SH-SY5Y (cell line): ENCODE measurements around the gene BTBD19.

Experiments
- GATA2 ChIP-seq: IDR thresholded peaks from 2 replicates; pipeline ENCODE4 v1.6.1; 2011; ENCODE audit warnings: mild to moderate bottlenecking, low read depth, low read length
- GATA3 ChIP-seq: IDR thresholded peaks from 2 replicates; pipeline ENCODE4 v1.6.1; 2011; ENCODE audit warnings: low read depth, mild to moderate bottlenecking, low read length, moderate library complexity

Gene BTBD19

DNA sequence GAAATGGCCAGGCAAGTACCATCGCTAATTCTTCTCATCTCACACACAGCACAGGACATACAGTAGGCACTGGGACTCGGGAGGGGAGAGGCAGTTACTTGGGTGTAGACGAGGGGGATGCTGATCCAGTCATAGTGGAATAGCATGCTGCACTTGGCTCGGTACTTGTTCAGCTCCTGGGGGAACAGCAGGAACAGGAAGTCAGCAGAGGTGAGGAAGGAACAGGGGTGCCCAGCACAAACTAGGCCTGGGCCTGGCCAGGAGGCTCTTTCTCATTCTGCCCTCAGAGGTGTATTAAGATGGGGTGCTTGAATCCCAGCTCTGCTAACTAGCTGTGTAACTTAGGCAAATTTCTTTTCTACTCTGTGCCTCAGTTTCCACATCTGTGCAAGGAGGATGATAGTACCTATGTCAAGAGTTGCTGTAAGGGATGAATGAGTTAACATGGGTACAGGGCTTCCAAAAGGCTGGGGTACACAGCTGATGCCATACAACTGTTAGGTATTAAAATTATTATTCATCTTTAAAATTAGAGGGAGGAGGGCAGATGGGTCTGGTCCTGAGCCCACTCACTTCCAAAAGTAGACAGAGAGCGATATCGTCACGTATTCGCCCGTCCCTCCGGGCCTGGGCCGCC, 22.7 kb upstream of the BTBD19 start:
- TF ChIP-seq GATA2 (no peak), GATA3 (no peak)

DNA sequence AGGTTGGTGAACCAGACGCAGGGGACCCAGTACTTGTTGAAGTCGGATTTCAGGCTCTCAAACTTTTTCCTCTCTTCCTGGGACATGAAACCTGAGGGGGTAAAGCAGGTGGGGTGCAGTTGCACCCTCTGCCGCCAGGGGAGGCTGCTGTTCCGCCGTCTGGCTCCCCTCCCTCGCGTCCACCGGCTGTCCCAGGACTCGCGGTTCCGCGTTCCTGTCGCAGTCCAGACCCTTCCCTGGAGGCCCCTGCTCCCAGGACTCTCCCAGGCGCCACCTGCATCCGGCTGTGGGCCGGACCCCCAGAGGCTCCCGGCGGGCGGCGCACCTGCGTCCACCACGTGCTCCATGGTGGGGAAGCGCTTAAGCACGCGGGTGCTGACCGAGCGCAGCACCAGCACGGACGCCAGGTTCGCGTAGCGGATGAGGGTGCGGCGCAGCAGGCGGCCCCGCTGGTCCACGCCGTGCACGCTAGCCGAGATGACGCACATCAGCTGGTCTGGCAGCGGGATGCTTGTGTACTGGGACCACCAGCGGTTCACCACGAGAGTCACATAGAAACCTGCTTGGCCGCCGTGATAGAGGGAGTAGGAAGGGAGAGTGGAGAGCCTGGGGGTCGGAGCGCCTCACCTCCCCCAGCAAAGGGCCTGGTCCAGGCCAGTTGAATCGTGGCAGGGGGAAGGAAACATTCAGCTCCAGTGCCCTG, 22.0 kb upstream of the BTBD19 start:
- TF ChIP-seq GATA3 (no peak), GATA2 (no peak)

DNA sequence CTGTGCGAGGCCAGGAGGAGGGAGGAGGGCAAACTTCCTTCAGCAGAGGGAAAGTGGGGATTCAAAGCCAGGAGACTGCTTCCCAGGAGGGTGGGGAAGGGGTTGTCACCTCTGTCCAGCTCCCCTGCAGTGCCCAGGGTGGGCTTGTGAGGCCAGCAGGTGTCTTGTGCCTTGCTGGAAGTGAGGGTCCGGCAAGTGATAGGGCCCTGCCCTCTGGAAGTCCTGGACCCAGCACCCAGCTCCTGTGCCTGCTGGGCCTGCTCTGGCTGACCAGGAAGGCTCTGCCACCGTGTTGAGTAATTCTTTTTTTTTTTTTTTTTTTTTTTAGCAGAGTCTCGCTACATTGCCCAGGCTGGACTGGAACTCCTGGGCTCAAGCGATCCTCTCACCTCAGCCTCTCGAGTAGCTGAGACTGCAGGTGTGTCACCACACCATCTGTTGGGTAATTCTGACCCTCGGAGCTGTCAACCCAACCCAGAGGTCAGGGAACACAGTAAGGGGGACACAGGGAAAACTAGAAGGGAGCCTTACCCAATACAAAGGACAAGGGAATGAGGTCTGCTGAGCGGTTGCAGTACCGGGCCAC, 21.4 kb upstream of the BTBD19 start:
- TF ChIP-seq GATA2 (no peak), GATA3 (no peak)

DNA sequence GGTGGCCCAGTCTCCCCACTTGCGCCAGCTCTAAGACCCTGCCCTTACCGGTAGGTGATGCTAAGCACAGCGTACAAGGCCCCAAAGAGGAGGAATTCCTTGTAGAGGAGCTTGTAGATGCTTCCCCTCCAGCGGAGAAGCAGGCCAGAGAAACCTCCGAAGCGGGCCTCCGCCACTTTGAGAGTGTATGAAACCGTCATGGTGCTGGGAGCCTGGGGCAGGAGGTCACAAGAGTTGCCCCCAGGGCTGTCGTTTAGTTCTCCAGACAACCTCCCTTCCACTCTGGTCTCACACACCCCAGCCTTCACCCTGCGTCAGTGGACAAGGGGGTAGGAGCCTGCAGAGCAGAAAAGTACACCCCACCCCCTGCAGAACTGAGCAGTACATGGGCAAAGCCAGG, 20.8 kb upstream of the BTBD19 start:
- TF ChIP-seq GATA2, result no peak
- TF ChIP-seq GATA3, result no peak

DNA sequence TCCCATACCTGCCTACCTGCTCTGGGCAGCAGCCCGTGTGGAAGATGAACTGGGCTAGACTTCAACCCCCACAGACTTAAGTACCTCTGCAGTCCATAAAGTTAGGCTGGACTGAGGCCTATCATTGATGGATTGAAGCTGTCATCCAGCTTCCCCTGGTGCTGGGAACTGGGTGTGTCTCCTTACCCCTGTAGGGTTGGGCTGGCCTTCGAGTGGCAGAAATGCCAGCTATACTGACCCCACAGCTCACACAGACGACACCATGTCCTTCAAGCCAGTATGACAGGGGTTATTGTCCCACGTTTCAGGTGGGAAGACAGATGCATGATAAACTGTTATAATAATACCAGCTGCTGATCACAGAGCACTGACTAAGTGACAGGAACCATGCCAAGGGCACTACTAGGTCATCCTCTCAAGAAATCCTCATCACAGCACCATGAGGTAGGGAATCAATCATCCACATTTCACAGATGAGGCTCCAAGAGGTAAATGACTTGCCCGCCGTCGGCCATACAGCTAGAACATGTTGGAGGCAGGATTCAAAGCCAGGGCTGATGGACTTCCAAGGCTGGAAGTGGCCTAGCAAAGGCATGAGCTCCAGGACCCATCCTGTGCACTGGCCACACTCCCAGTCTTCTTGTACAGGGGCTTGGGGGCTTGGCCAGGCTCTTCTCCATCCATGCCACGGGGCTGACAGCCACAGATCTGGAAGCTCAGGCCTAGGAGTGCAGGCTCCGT, 20.0 kb upstream of the BTBD19 start, which contains the start of gene BEST4:
TSS of gene BEST4 (minus strand) at position 51 of the 741 bp plus-strand sequence. CDS start 465 bp downstream, outside the sequence.
- TF ChIP-seq GATA3 (no peak), GATA2 (no peak)

DNA sequence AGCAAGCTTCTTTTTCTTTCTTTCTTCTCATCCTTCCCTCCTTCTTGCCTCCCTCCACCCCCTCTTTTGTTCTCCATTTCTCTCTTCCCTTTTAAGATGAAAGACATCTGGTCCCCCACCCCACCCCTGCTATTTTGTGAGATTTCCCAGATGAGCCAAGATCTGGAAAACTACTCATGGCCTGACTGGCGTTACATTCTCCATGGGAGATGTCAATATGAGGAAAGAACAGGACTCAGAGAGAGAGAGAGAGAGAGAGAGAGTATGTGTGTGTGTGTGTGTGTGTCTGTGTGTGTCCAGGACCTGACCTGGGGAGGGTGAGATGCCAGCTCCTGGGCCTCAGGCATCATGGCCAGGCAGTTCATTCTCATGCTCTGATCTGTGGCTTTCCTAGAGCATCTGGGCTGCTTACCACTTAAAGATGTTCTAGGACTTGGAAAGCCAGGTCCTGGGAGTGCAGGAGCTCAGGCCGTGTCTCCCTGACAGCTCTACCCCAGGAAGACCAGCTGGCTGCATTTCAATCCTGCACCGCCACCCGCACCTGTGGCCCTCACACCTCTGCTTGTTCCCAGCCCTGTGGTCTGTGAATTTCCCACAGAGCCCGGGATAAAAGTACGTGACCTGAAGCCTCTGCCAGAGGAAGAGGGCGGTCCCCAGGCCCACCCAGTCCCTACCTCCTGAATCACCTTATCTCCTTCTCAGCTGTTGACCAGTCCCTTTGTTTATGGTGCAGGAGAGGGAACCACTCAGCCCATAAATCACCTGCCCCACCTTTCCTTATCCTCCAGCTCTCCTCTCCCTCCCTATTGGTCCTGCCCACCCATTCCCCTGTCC, 17.1 kb upstream of the BTBD19 start:
- no peak for TF ChIP-seq GATA3
- TF ChIP-seq GATA2, result no peak

DNA sequence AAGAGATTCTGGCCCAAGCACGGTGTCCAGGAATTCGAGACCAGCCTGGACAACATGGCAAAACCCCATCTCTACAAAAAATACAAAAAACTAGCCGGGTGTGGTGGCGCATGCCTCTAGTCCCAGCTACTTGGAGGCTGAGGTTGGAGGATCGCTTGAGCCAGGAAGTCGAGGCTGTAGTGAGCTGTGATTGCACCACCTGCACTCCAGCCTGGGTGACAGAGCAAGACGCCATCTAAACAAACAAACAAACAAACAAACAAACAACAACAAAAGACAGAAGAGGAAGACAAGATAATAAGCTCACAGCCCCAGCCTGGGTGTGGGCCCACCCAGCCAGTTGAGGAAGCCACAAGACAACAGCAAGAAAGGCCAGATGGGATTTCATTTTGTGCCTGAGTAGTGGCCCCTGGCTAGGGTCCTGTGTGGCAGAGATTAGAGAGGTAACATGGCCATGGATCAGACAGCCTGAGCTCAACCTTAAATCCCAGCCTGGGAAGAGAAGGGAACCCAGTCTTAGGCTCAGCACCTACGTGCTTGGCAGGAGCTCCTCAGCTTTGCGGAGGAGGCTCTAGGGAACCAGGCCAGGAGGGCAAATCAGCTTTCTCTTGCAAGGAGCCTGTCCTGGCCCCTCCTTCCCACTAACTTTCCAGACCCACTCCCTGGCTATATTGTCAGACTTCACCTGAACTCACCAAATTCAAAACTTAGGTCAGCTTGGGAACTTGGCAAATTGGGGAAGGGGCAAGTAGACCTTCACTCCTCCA, 15.4 kb upstream of the BTBD19 start:
- TF ChIP-seq GATA3 (no peak), GATA2 (no peak)

DNA sequence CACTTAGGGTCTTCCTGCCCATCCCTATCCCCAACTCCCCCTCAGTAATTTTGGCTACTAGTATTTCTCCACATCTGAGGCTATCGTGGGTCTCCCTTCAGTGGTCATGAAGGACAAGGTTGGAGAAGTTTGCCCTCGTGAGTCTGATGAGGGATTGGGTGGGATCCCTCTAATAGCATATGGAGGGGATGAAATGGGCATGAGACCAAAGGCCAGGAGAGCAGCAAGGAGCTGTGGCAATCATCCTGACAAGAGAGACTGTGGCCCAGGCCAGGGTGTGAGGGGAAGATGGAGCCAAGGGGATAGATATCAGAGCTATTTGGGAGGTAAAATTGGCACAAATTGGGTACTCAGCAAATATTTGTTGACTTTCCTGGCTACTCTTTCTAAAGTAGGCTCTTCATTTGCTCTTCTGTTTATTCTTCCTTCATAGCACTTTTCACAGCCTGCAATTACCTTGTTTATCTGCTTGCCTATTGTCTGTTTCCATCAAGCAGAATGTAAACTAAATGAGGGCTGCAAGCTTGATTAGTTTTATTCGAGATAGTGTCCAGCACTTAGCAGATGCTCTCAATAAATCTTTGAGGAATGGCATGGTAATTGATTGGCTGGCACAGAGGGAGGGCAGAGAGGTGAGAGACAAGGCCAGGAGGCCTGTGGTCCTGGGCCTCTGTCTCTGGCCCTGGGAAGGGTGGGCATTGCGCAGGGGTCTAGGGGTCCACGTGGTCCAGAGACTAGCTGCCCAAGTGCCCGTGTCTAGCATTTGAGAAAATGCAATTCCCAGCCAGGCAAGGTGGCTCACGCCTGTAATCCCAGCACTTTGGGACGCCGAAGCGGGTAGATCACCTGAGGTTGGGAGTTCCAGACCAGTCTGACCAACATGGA, 9.6 kb upstream of the BTBD19 start:
- TF ChIP-seq GATA2 (no peak), GATA3 (no peak)

DNA sequence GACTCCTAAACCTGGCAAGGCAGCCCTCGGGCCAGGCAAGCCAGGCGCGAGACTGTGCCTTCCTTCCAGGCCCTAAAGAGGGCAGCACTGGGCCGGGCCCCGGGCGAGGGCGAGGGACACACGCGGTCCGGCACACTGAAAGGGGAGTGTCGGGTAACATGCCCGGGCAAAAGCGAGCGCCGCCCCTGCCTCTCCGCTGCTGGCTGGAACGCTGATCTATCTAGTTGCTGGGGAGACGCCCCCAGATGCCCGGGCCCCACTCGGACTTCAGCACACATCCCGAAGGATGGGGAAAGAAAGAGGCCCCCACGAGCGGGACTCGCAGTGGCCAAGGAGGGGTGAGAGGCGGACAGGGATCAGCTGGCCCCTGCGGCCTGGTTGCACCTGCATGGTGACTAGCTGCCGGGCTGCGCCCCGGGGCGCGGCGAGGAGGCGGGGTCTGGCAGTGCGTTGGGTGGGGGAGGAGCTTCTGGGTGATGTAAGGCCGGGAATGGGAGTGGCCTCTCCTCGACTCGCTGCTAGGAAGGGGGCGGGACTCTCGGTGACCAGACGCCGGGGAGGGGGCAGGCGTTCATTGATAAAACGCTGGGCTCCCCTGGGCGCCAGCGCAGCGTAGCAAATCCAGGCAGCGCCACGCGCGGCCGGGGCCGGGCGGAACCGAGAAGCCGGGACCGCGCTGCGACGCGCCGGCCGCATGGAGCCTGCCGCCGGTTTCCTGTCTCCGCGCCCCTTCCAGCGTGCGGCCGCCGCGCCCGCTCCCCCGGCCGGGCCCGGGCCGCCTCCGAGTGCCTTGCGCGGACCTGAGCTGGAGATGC, 8.3 kb upstream of the BTBD19 start, which contains the start of gene PLK3:
TSS of gene PLK3 (plus strand) at position 608 of the 815 bp plus-strand sequence. CDS start at position 695, 87 bp downstream.
- TF ChIP-seq GATA2 (no peak), GATA3 (no peak)

DNA sequence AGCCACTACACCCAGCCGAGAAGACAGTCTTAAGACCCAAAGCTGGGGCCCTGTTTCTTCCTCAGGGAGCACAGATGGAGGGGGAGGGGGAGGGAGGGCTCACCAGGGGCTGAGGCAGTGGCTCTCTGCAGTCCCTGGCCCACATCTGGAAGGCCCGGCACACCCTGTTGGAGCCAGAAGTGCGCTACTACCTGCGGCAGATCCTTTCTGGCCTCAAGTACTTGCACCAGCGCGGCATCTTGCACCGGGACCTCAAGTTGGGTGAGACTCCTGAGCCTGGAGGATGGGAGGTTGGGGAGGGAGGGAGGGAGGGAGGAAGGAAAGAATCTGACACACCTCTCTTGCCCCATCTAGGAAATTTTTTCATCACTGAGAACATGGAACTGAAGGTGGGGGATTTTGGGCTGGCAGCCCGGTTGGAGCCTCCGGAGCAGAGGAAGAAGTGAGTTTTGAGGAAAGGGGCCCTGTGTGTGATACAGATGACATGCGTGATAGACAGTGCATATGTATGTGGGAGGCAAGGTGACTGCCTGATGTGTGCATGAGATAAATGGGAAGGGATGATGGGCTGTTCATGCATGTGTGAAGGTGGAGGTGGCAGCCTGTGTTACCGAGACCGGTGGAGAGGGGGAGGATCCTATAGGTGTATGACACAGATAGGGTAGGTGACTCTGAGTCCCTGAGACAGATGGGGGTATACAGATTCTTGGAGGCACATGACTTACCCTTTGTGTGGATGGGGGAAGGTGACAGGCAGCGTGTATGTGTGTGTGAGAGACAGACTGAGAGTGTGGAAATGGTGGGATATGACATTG, 6.6 kb upstream of the BTBD19 start:
- TF ChIP-seq GATA2, result no peak
